Measurements from ENCODE around the gene FOXO6.

GRCh38 chr1:41341365-41341683, 19.9 kb upstream of the FOXO6 start:
- TF ChIP-seq CTCF (optimal IDR thresholded peaks at IDR 0.05 in 1 of 3, IDR thresholded peaks at IDR 0.05 in 1 of 3, conservative IDR thresholded peaks at IDR 0.05 in 1 of 3; ENCODE audit: extremely low read depth in 1 of 3, insufficient read depth in 2 of 3, low read length in 3 of 3): no peak
- no peak for TF ChIP-seq EZH2 (IDR thresholded peaks at IDR 0.05; ENCODE audit: low read length)
